22Rv1 (cell line): ENCODE data around the gene ALKBH1.
"Not testable (repeated sequence)": the region's sequence is repeated elsewhere in the genome, so short reads cannot be mapped to it uniquely, and the experiment has no call there.

Experiments
- H3K27ac ChIP-seq: fragments of 450-650 bp; 2 replicates; pipeline ENCODE4 v1.5.1; 2017
- ZFX ChIP-seq: fragments of 450-650 bp; IDR thresholded peaks from 2 replicates; pipeline ENCODE4 v1.6.1; 2017; ENCODE audit warnings: antibody characterized with exemption, borderline replicate concordance
- TF ChIP-seq, protein P1 (sequence below): fragments of 450-650 bp; IDR thresholded peaks from 2 replicates; pipeline ENCODE4 v1.5.1; 2017; ENCODE audit warnings: mild to moderate bottlenecking

ALKBH1 gene, protein sequence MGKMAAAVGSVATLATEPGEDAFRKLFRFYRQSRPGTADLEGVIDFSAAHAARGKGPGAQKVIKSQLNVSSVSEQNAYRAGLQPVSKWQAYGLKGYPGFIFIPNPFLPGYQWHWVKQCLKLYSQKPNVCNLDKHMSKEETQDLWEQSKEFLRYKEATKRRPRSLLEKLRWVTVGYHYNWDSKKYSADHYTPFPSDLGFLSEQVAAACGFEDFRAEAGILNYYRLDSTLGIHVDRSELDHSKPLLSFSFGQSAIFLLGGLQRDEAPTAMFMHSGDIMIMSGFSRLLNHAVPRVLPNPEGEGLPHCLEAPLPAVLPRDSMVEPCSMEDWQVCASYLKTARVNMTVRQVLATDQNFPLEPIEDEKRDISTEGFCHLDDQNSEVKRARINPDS

DNA sequence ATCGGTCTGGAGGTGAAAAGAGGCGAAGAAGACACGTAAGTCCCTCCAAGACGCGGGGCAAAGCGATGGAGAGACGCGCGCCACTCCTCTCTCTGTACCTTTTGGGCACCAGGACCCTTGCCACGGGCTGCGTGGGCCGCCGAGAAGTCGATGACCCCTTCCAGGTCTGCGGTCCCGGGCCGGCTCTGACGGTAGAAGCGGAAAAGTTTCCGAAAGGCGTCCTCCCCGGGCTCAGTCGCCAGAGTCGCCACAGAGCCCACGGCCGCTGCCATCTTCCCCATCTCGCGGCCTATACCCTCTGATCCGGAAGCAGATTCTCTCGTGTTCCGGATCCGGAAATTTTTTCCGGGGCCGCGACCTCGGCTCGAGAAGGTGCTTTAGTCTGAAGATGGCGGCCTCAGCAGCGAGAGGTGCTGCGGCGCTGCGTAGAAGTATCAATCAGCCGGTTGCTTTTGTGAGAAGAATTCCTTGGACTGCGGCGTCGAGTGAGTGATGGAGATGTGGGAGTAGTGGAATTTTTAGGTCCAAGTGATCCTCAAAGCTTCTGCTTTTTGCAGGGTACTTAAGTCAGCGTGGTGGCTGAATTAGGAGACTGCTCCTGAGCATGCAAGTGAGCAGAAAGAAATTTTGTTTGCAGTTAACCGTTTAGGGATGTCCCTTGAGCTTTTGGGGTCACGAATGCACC lies at the start of gene ALKBH1, which contains the start of gene SLIRP:
TSS of gene ALKBH1 (minus strand) at position 300 of the 685 bp plus-strand sequence. CDS start at position 281, 19 bp downstream.
TSS of gene SLIRP (plus strand) at position 380 of the 685 bp plus-strand sequence. CDS start at position 389, 9 bp downstream.
- TF ChIP-seq, protein P1, sequence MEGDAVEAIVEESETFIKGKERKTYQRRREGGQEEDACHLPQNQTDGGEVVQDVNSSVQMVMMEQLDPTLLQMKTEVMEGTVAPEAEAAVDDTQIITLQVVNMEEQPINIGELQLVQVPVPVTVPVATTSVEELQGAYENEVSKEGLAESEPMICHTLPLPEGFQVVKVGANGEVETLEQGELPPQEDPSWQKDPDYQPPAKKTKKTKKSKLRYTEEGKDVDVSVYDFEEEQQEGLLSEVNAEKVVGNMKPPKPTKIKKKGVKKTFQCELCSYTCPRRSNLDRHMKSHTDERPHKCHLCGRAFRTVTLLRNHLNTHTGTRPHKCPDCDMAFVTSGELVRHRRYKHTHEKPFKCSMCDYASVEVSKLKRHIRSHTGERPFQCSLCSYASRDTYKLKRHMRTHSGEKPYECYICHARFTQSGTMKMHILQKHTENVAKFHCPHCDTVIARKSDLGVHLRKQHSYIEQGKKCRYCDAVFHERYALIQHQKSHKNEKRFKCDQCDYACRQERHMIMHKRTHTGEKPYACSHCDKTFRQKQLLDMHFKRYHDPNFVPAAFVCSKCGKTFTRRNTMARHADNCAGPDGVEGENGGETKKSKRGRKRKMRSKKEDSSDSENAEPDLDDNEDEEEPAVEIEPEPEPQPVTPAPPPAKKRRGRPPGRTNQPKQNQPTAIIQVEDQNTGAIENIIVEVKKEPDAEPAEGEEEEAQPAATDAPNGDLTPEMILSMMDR, result no peak
- no peak for TF ChIP-seq ZFX
- peak within 1 kb of the TSS; percentile 67 for H3K27ac ChIP-seq

DNA sequence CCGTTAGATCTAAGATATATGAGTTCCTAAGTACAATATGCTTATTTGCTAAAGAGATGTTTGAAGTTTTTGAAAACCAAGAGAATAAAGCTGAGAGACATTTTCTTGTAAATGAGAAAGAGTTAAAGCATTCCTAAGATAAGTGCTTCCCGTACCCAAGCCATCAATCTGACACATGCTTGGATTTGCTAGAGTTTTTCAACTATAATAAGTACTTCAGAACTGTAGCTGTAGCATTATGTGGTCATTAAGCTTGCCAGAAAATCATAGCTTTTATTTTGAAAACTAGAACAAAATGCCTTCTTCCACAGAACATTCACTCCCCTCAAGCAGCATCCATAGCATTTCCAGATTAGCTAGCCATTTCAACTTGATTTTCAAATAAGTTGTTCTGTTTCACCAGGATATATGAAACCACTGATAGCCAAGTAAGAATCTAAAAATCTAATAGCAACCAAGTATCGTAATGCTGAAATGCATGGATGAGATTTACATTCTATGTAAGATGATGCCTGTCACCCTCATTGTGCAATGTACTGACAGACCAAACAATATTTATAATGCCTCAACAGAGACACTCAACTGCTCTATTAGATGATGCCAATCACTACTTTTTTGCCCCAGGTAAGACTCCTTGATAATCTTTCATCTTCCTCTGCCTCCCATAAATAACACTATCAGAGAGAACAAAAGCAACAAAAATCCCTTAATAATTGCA lies 45.1 kb upstream of the ALKBH1 start:
- TF ChIP-seq ZFX, result no peak

DNA sequence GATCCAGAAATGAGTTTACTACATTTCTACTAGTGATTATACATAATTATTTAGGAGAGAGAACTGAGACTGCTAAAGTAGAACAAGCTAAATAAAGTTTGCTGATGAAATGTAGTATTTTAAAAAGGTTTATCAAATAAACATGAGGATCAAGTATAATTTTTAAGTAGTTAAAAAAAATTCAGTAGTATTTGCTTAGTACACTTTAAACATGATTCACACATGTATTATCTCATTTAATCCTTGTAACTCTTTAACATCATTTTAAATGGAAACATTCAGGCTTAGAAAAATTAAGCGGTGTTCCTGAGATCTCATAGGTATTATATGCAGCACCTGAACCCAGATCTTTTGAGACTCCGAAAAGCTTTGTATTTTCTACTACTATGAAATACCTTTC lies 44.4 kb upstream of the ALKBH1 start:
- no peak overlapping the region for H3K27ac ChIP-seq
- TF ChIP-seq, protein P1, result no peak
- no peak for TF ChIP-seq ZFX

More for the DNA sequence above, 45.1 kb upstream of the ALKBH1 start:
- H3K27ac ChIP-seq, result no peak overlapping the region

DNA sequence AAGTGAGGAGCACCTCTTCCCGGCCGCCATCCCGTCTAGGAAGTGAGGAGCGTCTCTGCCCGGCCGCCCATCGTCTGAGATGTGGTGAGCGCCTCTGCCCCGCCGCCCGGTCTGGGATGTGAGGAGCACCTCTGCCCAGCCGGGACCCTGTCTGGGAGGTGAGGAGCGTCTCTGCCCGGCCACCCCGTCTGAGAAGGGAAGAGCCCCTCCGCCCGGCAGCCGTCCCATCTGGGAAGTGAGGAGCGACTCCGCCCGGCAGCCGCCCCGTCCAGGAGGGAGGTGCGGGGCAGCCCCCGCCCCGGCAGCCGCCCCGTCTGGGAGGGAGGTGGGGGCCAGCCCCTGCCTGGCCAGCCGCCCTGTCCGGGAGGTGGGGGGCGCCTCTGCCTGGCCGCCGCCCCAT lies 39.6 kb upstream of the ALKBH1 start:
- not testable (repeated sequence) for H3K27ac ChIP-seq

DNA sequence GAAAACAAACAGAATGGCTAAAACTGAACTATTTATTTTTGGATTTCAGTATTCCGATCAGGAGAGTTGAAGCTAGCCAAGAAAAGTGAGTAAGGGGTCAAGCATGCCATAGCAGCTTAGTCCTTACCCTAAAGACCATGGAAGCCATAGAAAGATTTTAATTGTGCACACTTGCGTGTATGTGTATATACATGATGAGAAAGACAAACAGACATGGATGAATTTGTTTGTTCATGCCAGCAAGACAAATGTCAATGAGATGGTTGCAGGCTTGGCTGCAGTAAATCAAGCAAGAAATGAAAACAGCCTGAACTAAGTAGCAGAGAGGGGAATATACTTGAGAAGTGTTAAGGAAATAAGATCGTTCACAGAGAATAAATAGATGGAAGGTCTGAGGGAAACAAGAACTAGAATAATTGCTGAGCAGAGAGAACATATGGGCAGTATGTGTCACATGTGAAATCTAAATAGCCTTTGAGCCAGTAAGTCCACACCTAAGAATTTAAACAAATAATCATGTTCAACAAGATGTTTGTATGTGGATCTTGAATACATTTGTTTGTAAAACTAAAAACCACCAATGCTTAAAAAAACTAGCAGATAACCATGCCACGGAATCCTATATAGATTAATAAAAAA lies 38.4 kb upstream of the ALKBH1 start:
- TF ChIP-seq ZFX, result no peak
- TF ChIP-seq, protein P1, result no peak

DNA sequence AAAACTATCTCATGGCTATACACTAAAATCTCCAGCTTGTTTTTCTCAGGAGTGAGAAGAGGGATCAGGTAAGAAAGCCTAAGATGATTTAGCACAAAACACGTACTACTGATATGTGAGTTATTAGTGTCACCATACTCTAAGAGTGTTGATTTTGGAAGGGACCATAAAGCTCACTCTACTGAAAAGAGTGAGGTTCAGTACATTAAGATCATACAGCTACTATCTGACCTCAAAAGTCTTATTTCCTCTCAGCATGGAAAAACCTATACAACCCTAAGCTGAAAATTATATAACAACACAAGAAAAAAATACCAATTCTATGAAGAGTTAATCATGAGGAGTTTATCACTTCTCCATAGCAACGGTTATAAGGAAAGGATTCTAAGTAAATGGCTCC lies 33.6 kb upstream of the ALKBH1 start:
- TF ChIP-seq, protein P1, result no peak
- no peak for TF ChIP-seq ZFX
- H3K27ac ChIP-seq, result no peak overlapping the region

More for the DNA sequence above, 38.4 kb upstream of the ALKBH1 start:
- H3K27ac ChIP-seq, result peak overlapping the region; percentile 60

DNA sequence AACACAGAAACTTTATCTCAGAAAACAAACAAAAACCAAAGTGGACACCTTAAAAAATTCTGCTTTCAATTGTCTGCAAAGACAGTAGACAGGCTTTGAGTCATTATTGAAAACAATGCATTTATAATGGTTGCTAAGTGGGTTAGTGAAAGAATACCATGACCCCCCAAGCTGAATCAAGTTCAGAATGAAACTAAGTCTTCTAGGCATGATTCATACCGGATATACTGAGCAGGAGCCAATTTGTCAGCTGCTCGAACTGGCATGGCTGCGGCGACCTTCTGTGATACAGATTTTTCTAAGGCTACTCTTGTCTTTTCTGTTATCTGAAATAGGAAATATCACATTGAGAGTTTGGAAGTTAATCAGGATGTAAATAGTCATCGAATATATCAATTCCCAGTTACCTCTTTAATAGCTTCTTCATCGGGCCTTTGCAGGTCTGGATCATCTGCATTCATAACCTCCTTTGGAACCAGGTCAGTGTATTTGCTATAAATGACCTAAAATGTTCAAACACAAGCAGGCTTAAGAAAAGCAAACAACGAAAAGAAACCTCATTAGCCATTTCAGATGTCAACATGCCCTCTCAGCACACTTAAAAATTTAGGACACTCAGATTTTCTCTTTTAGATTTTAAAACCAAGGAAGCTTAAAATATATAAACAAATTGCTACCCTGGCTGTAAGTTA lies 30.9 kb upstream of the ALKBH1 start:
- TF ChIP-seq, protein P1, result no peak
- no peak for TF ChIP-seq ZFX
- H3K27ac ChIP-seq, result no peak overlapping the region
